Daoy (cell line): ENCODE results near the gene NHP2. TPM values are rescaled to one million over a fixed set of nuclear protein-coding genes. Genes with fewer than 3 reads are reported as not detected.

Experiments
- DNase-seq: peaks from one replicate; pipeline ENCODE4 v3.0.0-alpha.2; 2015; ENCODE audit warnings: low read depth
- total RNA-seq: library from RNA; depleted of rRNA; stranded (reverse); fragments of >200 nt; shearing (Covaris generic); gene quantifications from 2 replicates; pipeline ENCODE4 v1.2.3, GENCODE V29; 2014; rRNA removed

The NHP2 gene
- total RNA-seq, 1 experiment from 2014 or later: 724 TPM

GRCh38 chr5:178114325-178115135, 39.2 kb downstream of the NHP2 start:
- peak; percentile 71 for DNase-seq

GRCh38 chr5:178113841-178114324, 39.8 kb downstream of the NHP2 start:
- peak; percentile 35 for DNase-seq

- peak; percentile 90 for DNase-seq
Measured at GRCh38 chr5:178113141-178113787, 40.4 kb downstream of the NHP2 start, which contains the start of gene N4BP3. Gene N4BP3 (plus strand): TSS chr5:178113532. CDS start chr5:178119584, 6,052 bp downstream.

- DNase-seq: no peak
Measured at GRCh38 chr5:178112545-178112944, 41.1 kb downstream of the NHP2 start.

GRCh38 chr5:178111925-178112324, 41.8 kb downstream of the NHP2 start:
- DNase-seq: no peak

- no peak for DNase-seq
Measured at GRCh38 chr5:178110511-178110910, 43.2 kb downstream of the NHP2 start.

- no peak for DNase-seq
Measured at GRCh38 chr5:178108966-178109365, 44.7 kb downstream of the NHP2 start.

GRCh38 chr5:178108446-178108845, 45.2 kb downstream of the NHP2 start:
- DNase-seq: no peak

GRCh38 chr5:178107756-178108310, 45.9 kb downstream of the NHP2 start:
- no peak for DNase-seq

- DNase-seq: no peak
Measured at GRCh38 chr5:178106556-178107239, 47.0 kb downstream of the NHP2 start.

GRCh38 chr5:178106086-178106485, 47.6 kb downstream of the NHP2 start:
- DNase-seq: no peak

- peak; percentile 40 for DNase-seq
Measured at GRCh38 chr5:178104492-178104891, 49.2 kb downstream of the NHP2 start.

- DNase-seq: no peak
Measured at GRCh38 chr5:178103612-178104011, 50.1 kb downstream of the NHP2 start.

Other genes starting within 250 kb of the NHP2 start
- gene PROP1, start 157.6 kb downstream of the NHP2 start, total RNA-seq: not detected in 2 replicates
- gene N4BP3, start 40.4 kb downstream of the NHP2 start, total RNA-seq: 3.5 and 4.6 TPM in 2 replicates
- gene RMND5B, start 22.9 kb downstream of the NHP2 start, total RNA-seq: 19.2 and 34.8 TPM in 2 replicates
- gene GMCL2, start 33.5 kb upstream of the NHP2 start, total RNA-seq: not detected in 2 replicates
- gene HNRNPAB, start 50.6 kb upstream of the NHP2 start, total RNA-seq: 152 and 169 TPM in 2 replicates
- 12.3 and 14.1 TPM in 2 replicates for gene PHYKPL, start 78.9 kb upstream of the NHP2 start, total RNA-seq